ENCODE measurements around the gene CCDC194. TPM values are rescaled to one million over a fixed set of nuclear protein-coding genes. Genes with fewer than 3 reads are reported as not detected.

Gene CCDC194
- total and polyA plus RNA-seq, 2 of the 13 experiments (the other 11 are each of a cell fraction or from before 2014, with no cell fraction given), result 0.13 to 0.21 TPM

DNA sequence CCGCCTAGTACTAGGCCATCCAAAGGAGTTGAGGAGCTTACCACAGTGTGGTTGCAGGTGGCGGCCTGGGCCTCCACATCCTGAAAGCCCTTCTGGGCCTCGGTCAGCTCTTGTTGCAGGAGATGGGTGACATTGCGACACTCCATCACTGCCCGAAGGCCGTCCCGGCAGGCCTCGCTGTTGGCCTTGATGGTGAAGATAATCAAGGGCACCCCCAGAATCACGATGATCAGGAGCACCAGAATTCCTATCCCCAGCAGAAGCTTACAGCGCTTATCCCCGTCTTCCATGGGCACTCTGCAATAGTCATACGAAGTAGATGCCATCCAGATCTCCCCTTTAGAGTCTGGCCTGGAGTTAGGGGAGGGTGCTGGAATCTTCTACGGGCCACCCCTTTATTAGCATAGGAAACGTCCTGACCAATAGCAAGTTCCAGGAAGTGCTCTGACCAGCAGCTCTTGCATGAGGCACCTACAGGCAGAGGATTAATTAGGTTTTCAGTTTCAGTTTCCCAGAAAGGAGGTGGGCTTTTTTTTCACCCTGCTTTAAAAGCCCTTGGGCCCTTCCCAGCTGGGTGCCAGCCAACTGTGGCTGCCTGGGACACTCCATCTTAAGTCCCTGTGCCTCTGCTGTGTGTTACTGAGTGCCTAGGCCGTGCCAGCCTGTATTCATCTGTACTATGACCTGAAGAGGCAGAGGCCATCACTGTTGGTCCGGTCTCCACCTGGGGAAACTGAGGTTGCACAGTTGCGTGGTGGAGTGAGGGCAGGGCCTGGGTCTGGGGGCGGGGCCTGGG, 11.5 kb upstream of the CCDC194 start, which contains the start of gene BST2 (continued):
- TF ChIP-seq ZBTB40 (IDR thresholded peaks at IDR 0.05), result no peak
- peak; percentile 75; the same call in 1 of the 2 replicates for TF ChIP-seq ZBTB40 (CRISPR knock-in tag; IDR thresholded peaks at IDR 0.05)
- TF ChIP-seq MTF2 (CRISPR knock-in tag; IDR thresholded peaks at IDR 0.05; ENCODE audit: borderline replicate concordance), result no peak
- TF ChIP-seq ZNF598 (CRISPR knock-in tag; IDR thresholded peaks at IDR 0.05; ENCODE audit: borderline replicate concordance), result peak; percentile 62; the same call in 1 of the 2 replicates
- TF ChIP-seq, protein P1, sequence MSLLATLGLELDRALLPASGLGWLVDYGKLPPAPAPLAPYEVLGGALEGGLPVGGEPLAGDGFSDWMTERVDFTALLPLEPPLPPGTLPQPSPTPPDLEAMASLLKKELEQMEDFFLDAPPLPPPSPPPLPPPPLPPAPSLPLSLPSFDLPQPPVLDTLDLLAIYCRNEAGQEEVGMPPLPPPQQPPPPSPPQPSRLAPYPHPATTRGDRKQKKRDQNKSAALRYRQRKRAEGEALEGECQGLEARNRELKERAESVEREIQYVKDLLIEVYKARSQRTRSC (CRISPR knock-in tag; IDR thresholded peaks at IDR 0.05; ENCODE audit: low read depth), result no peak
- no peak for TF ChIP-seq U2AF2 (IDR thresholded peaks at IDR 0.05; ENCODE audit: low read depth, low read length)
- TF ChIP-seq CBX2 (IDR thresholded peaks at IDR 0.05; ENCODE audit: low read depth, low read length), result no peak
- TF ChIP-seq CBX2 (CRISPR knock-in tag; IDR thresholded peaks at IDR 0.05; ENCODE audit: low read depth), result no peak
- TF ChIP-seq SRSF1 (optimal IDR thresholded peaks at IDR 0.05; ENCODE audit: low read depth, low read length), result no peak
- TF ChIP-seq LCORL (IDR thresholded peaks at IDR 0.05), result no peak
- peak; percentile 73 for TF ChIP-seq LCORL (CRISPR knock-in tag; IDR thresholded peaks at IDR 0.05)
- TF ChIP-seq ZC3H13 (CRISPR knock-in tag; IDR thresholded peaks at IDR 0.05), result no peak
- no peak for TF ChIP-seq ZMYM3 (CRISPR knock-in tag; IDR thresholded peaks at IDR 0.05)
- no peak for TF ChIP-seq ZNF343 (CRISPR knock-in tag; IDR thresholded peaks at IDR 0.05)
- no peak for TF ChIP-seq ZNF589 (CRISPR knock-in tag; conservative IDR thresholded peaks at IDR 0.05)
- TF ChIP-seq, protein P2, sequence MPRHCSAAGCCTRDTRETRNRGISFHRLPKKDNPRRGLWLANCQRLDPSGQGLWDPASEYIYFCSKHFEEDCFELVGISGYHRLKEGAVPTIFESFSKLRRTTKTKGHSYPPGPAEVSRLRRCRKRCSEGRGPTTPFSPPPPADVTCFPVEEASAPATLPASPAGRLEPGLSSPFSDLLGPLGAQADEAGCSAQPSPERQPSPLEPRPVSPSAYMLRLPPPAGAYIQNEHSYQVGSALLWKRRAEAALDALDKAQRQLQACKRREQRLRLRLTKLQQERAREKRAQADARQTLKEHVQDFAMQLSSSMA (CRISPR knock-in tag; IDR thresholded peaks at IDR 0.05), result no peak
- no peak for TF ChIP-seq RORA (CRISPR knock-in tag; IDR thresholded peaks at IDR 0.05)
- no peak for TF ChIP-seq ZNF569 (CRISPR knock-in tag; IDR thresholded peaks at IDR 0.05; ENCODE audit: borderline replicate concordance)
- no peak for TF ChIP-seq RFX5 (IDR thresholded peaks at IDR 0.05; ENCODE audit: low read depth, low read length)
